K562 (cell line): ENCODE measurements around the gene PRKACA. TPM values are rescaled to one million over a fixed set of nuclear protein-coding genes. Genes with fewer than 3 reads are reported as not detected.
A peak's percentile ranks its signal among the peaks of the same experiment; 100 is the strongest.
"Not testable (repeated sequence)": the region's sequence is repeated elsewhere in the genome, so short reads cannot be mapped to it uniquely, and the experiment has no call there.

Experiments
- ATAC-seq: fragments of 200-7000 bp; cut with Tn5 transposase; 3 replicates; pipeline ENCODE4 v1.9.1; 2020; ENCODE audit warnings: moderate library complexity
- BruUV-seq: library from RNA; stranded (reverse); fragments of 400-500 nt; replicated peaks from 2 replicates; lab custom pipeline; 2021; lab: Mats Ljungman, UMichigan
- CTCF ChIA-PET: fragments of 300-600 bp; formaldehyde crosslinking; extraction: SDS; loops from one replicate; lab custom pipeline; 2021; ENCODE audit warnings: low intra/inter-chr PET ratio; lab: Yijun Ruan, JAX
- POLR2A ChIA-PET: fragments of 300-600, 350-650 bp; sonication (Branson Sonifier 250); formaldehyde crosslinking; extraction: SDS; loops from one replicate; lab custom pipeline; 2021; ENCODE audit warnings: antibody characterized with exemption, inconsistent platforms; lab: Yijun Ruan, JAX
- DNase-seq, 4 experiments: peaks; one replicate each; pipeline versions ENCODE4 v3.0.0 to v3.0.0-alpha.2; 2011 to 2018; ENCODE audit warnings: low spot score in 3 of 4, mixed read lengths in 3 of 4; ENCODE audit errors: extremely low read depth in 1 of 4
- FAIRE-seq: peaks from 2 replicates; lab custom pipeline; 2011; peaks lifted over from hg19 to GRCh38; lab: Jason Lieb, UNC
- H2AFZ ChIP-seq: 2 replicates; pipeline ENCODE4 v1.6.0; 2011; ENCODE audit warnings: low read depth, low read length, control low read depth, inconsistent platforms
- H3K27ac ChIP-seq: fragments of 200-600 bp; 3 replicates; pipeline ENCODE4 v1.8.0; 2011; ENCODE audit warnings: low read depth, mild to moderate bottlenecking, control low read depth, inconsistent platforms, low read length, moderate library complexity, mixed read lengths; ENCODE audit errors: extremely low read depth
- H3K27me3 ChIP-seq, 2 experiments: fragments of 300-600 bp in 1 of 2; 2 replicates in 1 of 2; 3 replicates in 1 of 2; pipeline versions ENCODE4 v1.6.0 to v1.8.0; 2011; ENCODE audit warnings: inconsistent platforms in 2 of 2, low read length in 2 of 2, mild to moderate bottlenecking in 1 of 2, mixed read lengths in 1 of 2, moderate library complexity in 1 of 2; ENCODE audit not compliant: control insufficient read depth in 2 of 2, insufficient read depth in 2 of 2
- H3K36me3 ChIP-seq: fragments of 300-600 bp; 3 replicates; pipeline ENCODE4 v1.8.0; 2011; ENCODE audit warnings: mild to moderate bottlenecking, low read length, inconsistent platforms; ENCODE audit not compliant: control insufficient read depth, insufficient read depth
- H3K4me1 ChIP-seq, 2 experiments: fragments of 200-600 bp in 1 of 2; replicated peaks in 1 of 2; 2 replicates in 1 of 2; 3 replicates in 1 of 2; pipeline versions ENCODE4 v1.5.1 to v1.8.0; 2011; ENCODE audit warnings: inconsistent platforms in 2 of 2, low read length in 2 of 2, mild to moderate bottlenecking in 1 of 2, mixed read lengths in 1 of 2, moderate library complexity in 1 of 2; ENCODE audit not compliant: control insufficient read depth in 2 of 2, insufficient read depth in 2 of 2
- H3K4me2 ChIP-seq: 2 replicates; pipeline ENCODE4 v1.6.1; 2011; ENCODE audit warnings: low read length, control low read depth, inconsistent platforms, mixed read lengths; ENCODE audit not compliant: insufficient read depth
- H3K4me3 ChIP-seq: fragments of 200-600 bp; sonication (generic), shearing (Covaris generic); 2 replicates; pipeline ENCODE4 v1.5.1; 2016; ENCODE audit warnings: control low read depth, inconsistent platforms
- H3K79me2 ChIP-seq: fragments of 200-600 bp; 3 replicates; pipeline ENCODE4 v1.8.0; 2011; ENCODE audit warnings: low read length, inconsistent platforms; ENCODE audit not compliant: control insufficient read depth, insufficient read depth
- H3K9ac ChIP-seq, 2 experiments: 2 replicates each; pipeline versions ENCODE4 v1.6.0 to v1.6.1; 2011; ENCODE audit warnings: low read depth in 2 of 2, low read length in 2 of 2, control low read depth in 1 of 2, inconsistent platforms in 1 of 2, mild to moderate bottlenecking in 1 of 2, mixed read lengths in 1 of 2; ENCODE audit not compliant: insufficient read depth in 1 of 2
- H3K9me1 ChIP-seq: one replicate; pipeline ENCODE4 v1.6.0; 2011; ENCODE audit warnings: inconsistent platforms, mild to moderate bottlenecking, low read length, moderate library complexity; ENCODE audit not compliant: control insufficient read depth, insufficient read depth
- H3K9me3 ChIP-seq: replicated peaks from 2 replicates; pipeline ENCODE4 v1.5.1; 2011; ENCODE audit warnings: low read depth, low read length, inconsistent platforms; ENCODE audit not compliant: control insufficient read depth, insufficient read depth
- H4K20me1 ChIP-seq: replicated peaks from 2 replicates; pipeline ENCODE4 v1.6.1; 2011; ENCODE audit warnings: low read length, inconsistent platforms, mixed read lengths; ENCODE audit not compliant: control insufficient read depth, insufficient read depth
- ARID3A ChIP-seq: IDR thresholded peaks from 2 replicates; pipeline ENCODE4 v1.6.1; 2012; ENCODE audit warnings: low read depth, low read length, improper control_type of control experiment, borderline replicate concordance
- BCOR ChIP-seq: fragments of 450-650 bp; IDR thresholded peaks from 2 replicates; pipeline ENCODE4 v1.6.1; 2016
- BRF1 ChIP-seq: IDR thresholded peaks from 3 replicates; pipeline ENCODE4 v1.6.1; 2011; ENCODE audit warnings: borderline replicate concordance, mild to moderate bottlenecking; ENCODE audit not compliant: insufficient read length; ENCODE audit errors: extremely low read depth
- CBX2 ChIP-seq: fragments of 200-600 bp; sonication (generic); IDR thresholded peaks from one replicate; pipeline ENCODE4 v1.6.1; 2012; ENCODE audit warnings: mild to moderate bottlenecking, low read length, inconsistent platforms; ENCODE audit not compliant: insufficient read depth, poor library complexity, severe bottlenecking
- FOXP1 ChIP-seq: sonication (generic); formaldehyde crosslinking; IDR thresholded peaks from 2 replicates; pipeline ENCODE4 v1.8.0; 2022; ENCODE audit warnings: mild to moderate bottlenecking, missing genetic modification reagents
- NCOA4 ChIP-seq: fragments of 450-650 bp; IDR thresholded peaks from 2 replicates; pipeline ENCODE4 v1.6.1; 2018; ENCODE audit warnings: mild to moderate bottlenecking; ENCODE audit not compliant: partially characterized antibody
- POU5F1 ChIP-seq: fragments of 150-350 bp; IDR thresholded peaks from 2 replicates; pipeline ENCODE4 v1.6.1; 2014; ENCODE audit warnings: borderline replicate concordance, low read length, low read depth, mild to moderate bottlenecking; ENCODE audit not compliant: partially characterized antibody
- PPARD ChIP-seq: fragments of 250-450 bp; sonication (Bioruptor Pico); IDR thresholded peaks from 2 replicates; pipeline ENCODE4 v1.8.0; 2022; ENCODE audit warnings: inconsistent platforms, mild to moderate bottlenecking, moderate library complexity
- RBM25 ChIP-seq: fragments of 200-400 bp; formaldehyde crosslinking; IDR thresholded peaks from 2 replicates; pipeline ENCODE4 v1.6.1; 2018; ENCODE audit warnings: low read length, low read depth, moderate library complexity; ENCODE audit not compliant: severe bottlenecking
- SETDB1 ChIP-seq: IDR thresholded peaks from one replicate; pipeline ENCODE4 v1.6.1; 2012; ENCODE audit warnings: low read length, control low read depth, inconsistent platforms
- SMARCA5 ChIP-seq: fragments of 450-650 bp; IDR thresholded peaks from 2 replicates; pipeline ENCODE4 v1.6.1; 2016
- TAF9B ChIP-seq: fragments of 450-650 bp; IDR thresholded peaks from 2 replicates; pipeline ENCODE4 v1.6.1; 2018; ENCODE audit warnings: mild to moderate bottlenecking; ENCODE audit not compliant: partially characterized antibody
- ZNF121 ChIP-seq: sonication (generic); formaldehyde crosslinking; conservative IDR thresholded peaks from 2 replicates; pipeline ENCODE4 v1.8.0; 2022; ENCODE audit warnings: missing genetic modification reagents
- ZNF212 ChIP-seq: fragments of 450-650 bp; formaldehyde crosslinking; IDR thresholded peaks from 2 replicates; pipeline ENCODE4 v1.4.0; 2020; ENCODE audit warnings: mild to moderate bottlenecking
- ZNF347 ChIP-seq: fragments of 450-650 bp; formaldehyde crosslinking; IDR thresholded peaks from 2 replicates; pipeline ENCODE4 v1.4.0; 2020; ENCODE audit warnings: low read depth, mild to moderate bottlenecking, moderate library complexity
- WGBS: fragments of 100-300 bp; shearing (Covaris generic); methylation state at CpG from one replicate; pipeline ENCODE4 v1.1.6; 2016; ENCODE audit warnings: low coverage, mixed read lengths; ENCODE audit not compliant: insufficient coverage; ENCODE audit errors: missing lambda C conversion rate; 5-methylcytosine and 5-hydroxymethylcytosine counted together
- in situ Hi-C: fragments of 300-500 bp; cut with MboI; formaldehyde crosslinking; loops from 4 replicates; pipeline ENCODE4 v1.15.0; 2018; ENCODE audit warnings: inconsistent platforms, mixed read lengths
- intact Hi-C: fragments of 100-400 bp; cut with micrococcal nuclease; formaldehyde crosslinking; loops from 2 replicates; pipeline ENCODE4 v1.14.2; 2022
- polyA plus RNA-seq, 8 experiments: library from polyadenylated mRNA; depleted of rRNA in 4 of 8; stranded (reverse) in 5 of 8; unstranded in 3 of 8; fragments of >200 nt; fragmentation: Nextera tagmentation in 2 of 8; fragmentation: Illumina TruSeq in 1 of 8; extraction: Ambion mirVana in 2 of 8; extraction: Trizol in 1 of 8; gene quantifications; 2 replicates each; pipeline versions ENCODE4 v1.2.1 to v1.2.3, GENCODE V29; 2011 to 2014; ENCODE audit warnings: inconsistent platforms in 1 of 8, missing spikeins in 1 of 8
- total RNA-seq, 7 experiments: library from RNA; depleted of rRNA in 6 of 7; stranded (reverse); fragments of >200 nt in 6 of 7; fragmentation: Illumina TruSeq in 2 of 7; extraction: Trizol in 2 of 7; gene quantifications; 2 replicates each; pipeline versions ENCODE4 v1.2.1 to v1.2.3, GENCODE V29; 2011 to 2021; ENCODE audit warnings: low replicate concordance in 1 of 7

Gene PRKACA
- total and polyA plus RNA-seq, 9 of the 15 experiments (the other 6 are each of a cell fraction or from before 2014, with no cell fraction given): 1.2 to 63.1 (median 13.0) TPM

- FAIRE-seq, CTCF ChIA-PET, H3K4me2 ChIP-seq, H3K9me1 ChIP-seq, H4K20me1 ChIP-seq, H3K27ac ChIP-seq, H3K4me3 ChIP-seq, H3K79me2 ChIP-seq, H3K9ac ChIP-seq, H3K9me3 ChIP-seq, ATAC-seq, H2AFZ ChIP-seq, DNase-seq, H3K27me3 ChIP-seq, intact Hi-C loops, BruUV-seq: not testable (repeated sequence)
- WGBS: 77% methylated on average over 10 of the region's 11 CpGs
- peaks cover 27% of the 10 kb centered on the region; the same call in 2 of the 3 replicates for H3K36me3 ChIP-seq
- peaks cover 0 to 31% of the 10 kb centered on the region in 2 experiments; a peak in 2 of 5 replicates for H3K4me1 ChIP-seq
- in situ Hi-C loops: loop anchor here (25.0 kb wide), 1 partner anchor 464 kb away; no protein-coding TSS in a partner anchor
- POLR2A ChIA-PET: interaction anchor here (0.6 kb wide), 3 partner anchors 10 to 770 kb away, joined by 3 read pairs; no protein-coding TSS in a partner anchor
- peak; percentile 87 for TF ChIP-seq ZNF121
These were observed 66.6 kb downstream of the PRKACA start for GRCh38 chr19:14050961-14051360.

- ChIA-PET POLR2A (interaction anchor here (0.6 kb wide), 1 partner anchor 11 kb away, joined by 3 read pairs; no protein-coding TSS in a partner anchor), CTCF (interaction anchor here (0.6 kb wide), 1 partner anchor 170 kb away, joined by 3 read pairs; no protein-coding TSS in a partner anchor)
- H3K27me3 ChIP-seq: no peaks in the 10 kb centered on the region
- intact Hi-C loops (no loop called here), in situ Hi-C loops (loop anchor here (25.0 kb wide), 1 partner anchor 463 kb away; no protein-coding TSS in a partner anchor)
- H2AFZ ChIP-seq: no peak overlapping the region
- peak in 2 of 4 experiments; percentile 10 to 11 for DNase-seq
- no peak overlapping the region for H3K9ac ChIP-seq
- no peak overlapping the region for H3K27ac ChIP-seq
- H3K36me3 ChIP-seq: peaks cover 27% of the 10 kb centered on the region; the same call in 2 of the 3 replicates
- no peak for FAIRE-seq
- H3K9me1 ChIP-seq: no peaks in the 10 kb centered on the region
- WGBS: 95% methylated on average over 3 of the region's 4 CpGs
- H3K4me2 ChIP-seq: no peak overlapping the region
- H4K20me1 ChIP-seq: no peaks in the 10 kb centered on the region
- ATAC-seq: no peak
- H3K4me3 ChIP-seq: no peak overlapping the region
- peaks cover 4% of the 10 kb centered on the region for H3K9me3 ChIP-seq
- H3K4me1 ChIP-seq: peaks cover 0 to 31% of the 10 kb centered on the region in 2 experiments; a peak in 2 of 5 replicates
- BruUV-seq: no TSS peak
- H3K79me2 ChIP-seq: no peaks in the 10 kb centered on the region
- peak; percentile 23; the same call in 1 of the 2 replicates for TF ChIP-seq SMARCA5
- no peak for TF ChIP-seq ZNF347 (CRISPR knock-in tag)
- no peak for TF ChIP-seq PPARD
- TF ChIP-seq ZNF212: no peak
- no peak for TF ChIP-seq NCOA4
- TF ChIP-seq BRF1: no peak
- no peak for TF ChIP-seq FOXP1 (CRISPR knock-in tag)
- TF ChIP-seq TAF9B: no peak
- no peak for TF ChIP-seq POU5F1
- peak; percentile 96 for TF ChIP-seq RBM25
- no peak for TF ChIP-seq CBX2
- TF ChIP-seq BCOR: peak; percentile 39; the same call in 1 of the 2 replicates
- TF ChIP-seq ARID3A: no peak
- TF ChIP-seq SETDB1: no peak
These were observed 67.0 kb downstream of the PRKACA start for GRCh38 chr19:14050512-14050911.
